Measurements from ENCODE around the gene THOC6. TPM values are rescaled to one million over a fixed set of nuclear protein-coding genes. Genes with fewer than 3 reads are reported as not detected.
A peak's percentile ranks its signal among the peaks of the same experiment; 100 is the strongest.
"Not testable (repeated sequence)": the region's sequence is repeated elsewhere in the genome, so short reads cannot be mapped to it uniquely, and the experiment has no call there.

The THOC6 gene
- total RNA-seq, 1 donor from 2014 or later, result 23.7 TPM

DNA sequence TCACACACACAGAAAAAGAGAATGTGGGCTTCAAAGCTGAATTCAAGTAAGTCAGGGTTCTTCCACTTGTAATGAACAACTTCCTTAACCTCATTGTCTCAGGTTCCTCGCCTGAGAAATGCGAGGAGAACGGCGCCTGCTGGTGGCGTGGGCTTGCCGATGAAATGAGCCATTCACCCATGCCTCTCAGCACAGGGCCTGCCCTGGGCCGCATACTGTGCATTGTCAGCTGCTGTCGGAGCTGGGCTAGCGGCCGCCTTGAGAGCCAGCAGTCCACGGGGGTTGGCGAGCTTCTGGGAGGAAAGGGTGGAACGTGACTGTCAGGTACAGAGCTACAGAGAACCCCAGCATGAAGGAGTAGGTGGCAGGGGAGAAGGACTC lies 29.5 kb downstream of the THOC6 start:
- DNase-seq (ENCODE audit: low read depth), result not testable (repeated sequence)

DNA sequence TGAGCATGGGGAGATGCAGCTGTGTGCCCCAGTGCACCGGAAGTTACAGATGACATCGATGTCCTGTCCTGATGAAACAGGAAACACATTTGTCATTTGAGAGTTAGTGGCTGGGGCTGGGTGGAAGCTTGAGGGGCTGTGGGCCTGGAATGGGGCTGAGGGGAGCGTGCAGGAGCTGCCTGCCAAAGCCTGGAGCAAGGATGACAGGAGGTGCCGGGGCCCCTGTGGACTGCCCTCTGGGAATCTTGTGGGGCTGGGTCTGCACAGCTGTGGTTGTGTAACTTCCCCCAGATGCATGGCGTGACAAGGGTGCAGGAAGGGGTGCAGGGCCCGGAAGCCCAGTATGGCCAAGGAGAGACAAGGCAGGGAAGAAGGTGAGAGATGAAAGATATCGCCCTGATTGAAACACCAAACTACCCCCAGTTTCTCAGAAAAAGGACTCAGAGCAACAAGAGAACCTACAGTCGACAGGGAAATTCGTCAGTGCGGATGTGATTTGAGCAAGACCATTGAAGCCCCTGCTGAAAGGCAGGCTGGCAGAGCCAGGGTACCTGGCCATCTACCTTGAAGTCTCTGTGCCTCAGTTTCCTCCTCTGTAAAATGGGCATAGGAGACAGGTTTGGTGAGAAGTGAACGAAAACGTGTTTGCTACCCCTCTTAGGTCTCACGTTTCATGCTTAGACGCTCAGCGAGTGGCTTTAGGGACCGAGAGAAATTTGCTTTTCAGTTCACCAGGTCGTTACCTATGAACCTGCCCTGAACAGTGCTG lies 31.3 kb downstream of the THOC6 start:
- DNase-seq (ENCODE audit: low read depth), result no peak

DNA sequence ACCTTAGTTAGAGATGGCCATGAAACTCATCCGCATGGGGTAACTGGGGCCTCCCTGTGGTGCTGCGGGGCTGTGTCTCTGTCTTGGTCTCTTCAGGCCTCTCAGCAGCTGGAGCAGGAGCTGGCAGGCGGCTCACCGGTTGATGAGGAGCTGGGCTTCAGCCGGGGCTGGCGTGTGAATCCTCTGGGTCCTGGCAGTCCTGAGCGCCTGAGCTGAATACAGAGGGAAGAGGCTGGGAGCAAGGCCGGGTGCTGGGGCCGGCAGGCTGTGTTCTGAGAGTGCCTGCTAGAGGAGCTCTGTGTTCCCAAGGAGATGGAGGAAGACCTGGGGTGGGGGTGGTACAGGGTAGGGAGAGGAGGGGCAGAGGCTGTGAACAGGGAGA lies 31.9 kb downstream of the THOC6 start:
- DNase-seq (ENCODE audit: low read depth), result not testable (repeated sequence)

DNA sequence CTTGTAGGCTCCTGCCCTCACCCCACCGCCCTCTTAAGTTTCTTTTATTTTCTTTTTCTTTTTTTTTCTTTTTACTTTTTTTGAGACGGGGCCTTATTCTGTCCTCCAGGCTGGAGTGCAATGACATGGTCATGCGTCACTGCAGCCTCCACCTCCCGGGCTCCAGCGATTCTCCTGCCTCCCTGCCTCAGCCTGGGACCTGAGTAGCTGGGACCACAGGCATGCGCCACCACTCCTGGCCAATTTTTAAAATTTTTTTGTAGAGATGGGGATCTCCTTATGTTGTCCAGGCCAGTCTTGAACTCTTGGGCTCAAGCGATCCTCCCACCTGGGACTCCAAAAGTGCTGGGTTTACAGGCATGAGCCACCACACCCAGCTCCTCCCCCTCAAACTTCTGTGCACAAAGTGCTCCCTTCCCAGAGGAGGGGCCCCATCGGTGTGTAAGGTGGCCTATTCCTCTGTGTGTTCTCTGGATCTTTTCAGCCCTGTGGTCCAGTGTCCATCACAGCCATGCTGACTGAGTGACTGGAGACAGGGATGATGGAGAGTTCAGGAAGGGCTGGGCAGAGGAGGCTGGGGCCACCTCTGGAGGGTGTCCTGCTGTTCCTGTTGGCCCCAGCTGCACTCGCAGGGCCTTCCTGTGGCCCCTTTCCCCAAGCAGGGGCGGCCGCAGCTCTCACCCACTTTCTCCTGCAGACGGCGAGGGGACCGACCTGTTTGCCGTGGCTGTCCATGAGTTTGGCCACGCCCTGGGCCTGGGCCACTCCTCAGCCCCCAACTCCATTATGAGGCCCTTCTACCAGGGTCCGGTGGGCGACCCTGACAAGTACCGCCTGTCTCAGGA lies 32.7 kb downstream of the THOC6 start:
- no peak for DNase-seq (ENCODE audit: low read depth)

DNA sequence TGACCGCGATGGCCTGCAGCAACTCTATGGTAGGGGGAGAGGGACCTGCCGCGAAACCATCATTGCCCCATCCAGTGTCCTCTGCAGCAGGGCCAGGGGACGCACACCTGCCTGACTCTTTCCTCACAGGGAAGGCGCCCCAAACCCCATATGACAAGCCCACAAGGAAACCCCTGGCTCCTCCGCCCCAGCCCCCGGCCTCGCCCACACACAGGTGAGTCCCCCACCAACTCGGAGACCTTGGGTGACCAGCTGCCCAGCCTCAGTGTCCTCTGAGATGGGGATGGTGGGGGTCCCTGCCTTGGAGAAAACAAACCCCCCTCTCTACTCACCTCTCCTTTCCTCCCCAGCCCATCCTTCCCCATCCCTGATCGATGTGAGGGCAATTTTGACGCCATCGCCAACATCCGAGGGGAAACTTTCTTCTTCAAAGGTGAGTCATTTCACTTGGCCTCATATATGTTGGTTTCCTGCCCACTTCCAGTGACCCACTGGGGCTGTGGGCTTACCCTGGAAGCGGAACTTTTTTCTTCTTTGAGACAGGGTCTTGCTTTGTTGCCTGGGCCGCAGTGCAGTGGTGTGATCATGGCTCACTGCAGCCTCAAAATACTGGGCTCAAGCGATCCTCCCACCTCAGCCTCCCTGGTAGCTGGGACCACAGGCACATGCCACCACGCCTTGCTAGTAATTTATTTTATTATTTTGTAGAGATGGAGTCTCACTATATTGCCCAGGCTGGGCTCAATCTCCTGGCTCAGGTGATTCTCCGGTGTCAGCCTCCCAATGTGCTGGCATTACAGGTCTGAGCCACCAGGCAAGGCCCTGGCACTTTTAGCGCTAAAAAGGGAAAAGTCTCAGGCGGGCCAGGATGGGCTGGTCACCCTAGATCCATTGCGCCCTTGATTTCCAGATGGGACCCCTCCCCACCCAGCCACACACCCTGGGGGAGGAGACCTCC lies 33.6 kb downstream of the THOC6 start:
- no peak for DNase-seq (ENCODE audit: low read depth)

DNA sequence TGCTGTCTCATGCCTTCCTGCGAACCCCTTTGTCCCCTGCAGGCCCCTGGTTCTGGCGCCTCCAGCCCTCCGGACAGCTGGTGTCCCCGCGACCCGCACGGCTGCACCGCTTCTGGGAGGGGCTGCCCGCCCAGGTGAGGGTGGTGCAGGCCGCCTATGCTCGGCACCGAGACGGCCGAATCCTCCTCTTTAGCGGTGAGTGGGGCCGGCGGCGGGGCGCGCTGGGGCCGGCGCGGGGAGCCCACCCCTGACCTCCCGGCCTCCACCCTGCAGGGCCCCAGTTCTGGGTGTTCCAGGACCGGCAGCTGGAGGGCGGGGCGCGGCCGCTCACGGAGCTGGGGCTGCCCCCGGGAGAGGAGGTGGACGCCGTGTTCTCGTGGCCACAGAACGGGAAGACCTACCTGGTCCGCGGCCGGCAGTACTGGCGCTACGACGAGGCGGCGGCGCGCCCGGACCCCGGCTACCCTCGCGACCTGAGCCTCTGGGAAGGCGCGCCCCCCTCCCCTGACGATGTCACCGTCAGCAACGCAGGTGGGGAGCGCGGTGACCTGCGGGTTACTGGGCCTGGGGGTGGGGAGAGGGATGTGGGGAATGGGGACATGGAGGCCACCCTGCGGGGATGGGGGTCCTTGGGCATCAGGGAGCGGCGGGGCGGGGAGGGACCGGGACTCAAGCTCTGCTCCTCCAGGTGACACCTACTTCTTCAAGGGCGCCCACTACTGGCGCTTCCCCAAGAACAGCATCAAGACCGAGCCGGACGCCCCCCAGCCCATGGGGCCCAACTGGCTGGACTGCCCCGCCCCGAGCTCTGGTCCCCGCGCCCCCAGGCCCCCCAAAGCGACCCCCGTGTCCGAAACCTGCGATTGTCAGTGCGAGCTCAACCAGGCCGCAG lies 34.5 kb downstream of the THOC6 start:
- peak; percentile 47 for DNase-seq (ENCODE audit: low read depth)

DNA sequence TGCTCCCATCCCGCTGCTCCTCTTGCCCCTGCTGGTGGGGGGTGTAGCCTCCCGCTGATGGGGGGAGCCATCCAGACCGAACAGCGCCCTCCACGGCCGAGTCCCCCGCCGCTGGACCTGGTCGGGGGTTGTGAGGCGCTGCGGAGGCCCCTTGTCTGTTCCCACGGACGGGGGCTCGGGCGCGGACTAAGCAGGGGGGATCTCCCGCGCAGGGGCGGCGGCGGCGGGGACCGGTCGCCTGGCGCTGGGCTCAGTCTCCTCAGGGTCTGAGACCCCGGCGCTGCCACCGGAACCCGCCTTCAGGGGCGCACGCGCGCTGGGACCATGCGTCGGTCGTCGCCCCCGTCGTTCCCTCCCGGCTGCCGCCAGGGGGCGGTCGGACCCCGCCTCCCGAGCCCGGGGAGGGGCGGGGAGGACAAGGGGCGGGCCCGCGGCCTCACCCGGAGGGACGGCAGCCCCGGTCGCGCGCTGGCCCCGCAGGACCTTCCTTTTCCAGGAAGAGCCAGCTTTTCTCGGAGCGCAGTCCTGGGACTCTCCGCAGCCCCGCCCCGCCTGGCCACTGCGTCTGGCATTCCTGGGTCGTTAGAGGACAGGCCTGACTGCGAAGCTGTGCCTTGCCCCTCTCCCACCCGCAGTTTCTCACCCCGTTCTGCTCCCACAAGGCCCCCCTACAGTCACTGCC lies 35.3 kb downstream of the THOC6 start:
- peak; percentile 95 for DNase-seq (ENCODE audit: low read depth)

DNA sequence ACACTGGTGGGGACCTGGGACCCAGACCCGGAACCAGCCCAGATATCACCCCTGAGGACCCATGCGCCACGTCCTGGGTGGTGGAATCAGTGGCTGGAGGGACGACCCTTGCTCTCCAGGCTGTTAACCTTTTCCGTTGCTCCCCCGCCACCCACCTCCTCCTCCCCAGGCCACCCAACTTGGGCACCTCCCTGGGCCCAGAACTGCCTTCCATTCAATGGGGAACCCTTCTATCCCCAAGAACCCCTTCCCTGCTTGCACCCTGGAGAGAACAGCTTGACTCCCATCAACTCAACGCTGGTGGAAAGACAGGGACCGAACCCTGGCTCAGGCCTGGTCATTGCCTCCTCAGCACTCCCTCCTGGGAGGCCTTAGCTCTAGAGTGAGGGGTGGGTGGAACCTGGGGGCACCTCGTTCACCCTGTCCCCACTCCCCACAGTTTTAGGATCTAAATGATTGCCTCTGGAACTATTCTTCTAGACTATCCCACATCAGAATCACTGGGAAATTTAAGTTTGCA lies 35.9 kb downstream of the THOC6 start:
- no peak for DNase-seq (ENCODE audit: low read depth)

DNA sequence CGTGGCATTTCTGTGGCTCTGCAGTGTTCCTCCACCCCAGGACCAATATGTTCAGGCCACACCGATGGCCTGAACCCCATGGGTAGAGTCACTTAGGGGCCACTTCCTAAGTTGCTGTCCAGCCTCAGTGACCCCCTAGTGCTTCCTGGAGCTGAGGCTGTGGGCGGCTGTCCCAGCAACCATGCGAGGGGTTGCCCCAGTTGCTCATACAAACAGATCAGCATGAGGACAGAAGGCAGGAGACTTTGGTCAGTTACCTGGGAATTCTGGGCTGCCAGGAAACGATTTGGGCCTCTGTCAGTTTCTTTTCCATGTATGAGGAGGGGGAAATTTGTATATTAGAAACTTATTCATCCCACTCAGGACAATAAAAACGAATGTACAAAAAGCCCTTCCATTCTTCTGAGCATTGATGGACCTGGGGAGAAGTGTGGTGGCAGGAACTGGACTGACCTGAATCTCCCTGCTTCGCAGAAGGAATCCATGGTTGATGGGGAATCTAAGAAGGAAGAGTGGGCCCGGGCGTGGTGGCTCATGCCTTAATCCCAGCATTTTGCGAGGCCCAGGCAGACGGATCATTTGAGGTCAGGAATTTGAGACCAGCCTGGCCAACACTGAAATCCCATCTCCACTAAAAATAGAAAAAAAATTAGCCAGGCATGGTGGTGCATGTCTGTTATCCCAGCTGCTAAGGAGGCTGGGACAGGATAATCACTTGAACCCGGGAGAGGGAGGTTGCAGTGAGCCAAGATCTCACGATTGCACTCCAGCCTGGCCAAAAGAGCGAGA lies 36.7 kb downstream of the THOC6 start:
- DNase-seq (ENCODE audit: low read depth), result peak; percentile 90

DNA sequence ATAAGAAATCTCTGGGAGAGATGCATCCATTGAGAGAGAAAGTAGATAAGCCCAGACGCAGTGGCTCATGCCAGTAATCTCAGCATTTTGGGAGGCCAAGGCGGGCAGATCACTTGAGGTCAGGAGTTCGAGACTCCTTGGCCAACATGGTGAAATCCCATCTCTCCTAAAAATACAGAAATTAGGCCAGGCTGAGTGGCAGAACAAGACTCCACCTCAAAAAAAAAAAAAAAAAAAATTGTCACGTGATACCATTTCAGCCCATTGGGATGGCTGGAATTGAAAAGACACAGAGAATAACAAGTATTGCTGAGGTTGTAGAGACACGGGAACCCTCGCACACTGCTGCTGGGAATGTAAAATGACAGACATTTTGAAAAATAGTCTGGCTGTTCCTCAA lies 38.7 kb downstream of the THOC6 start:
- no peak for DNase-seq (ENCODE audit: low read depth)

DNA sequence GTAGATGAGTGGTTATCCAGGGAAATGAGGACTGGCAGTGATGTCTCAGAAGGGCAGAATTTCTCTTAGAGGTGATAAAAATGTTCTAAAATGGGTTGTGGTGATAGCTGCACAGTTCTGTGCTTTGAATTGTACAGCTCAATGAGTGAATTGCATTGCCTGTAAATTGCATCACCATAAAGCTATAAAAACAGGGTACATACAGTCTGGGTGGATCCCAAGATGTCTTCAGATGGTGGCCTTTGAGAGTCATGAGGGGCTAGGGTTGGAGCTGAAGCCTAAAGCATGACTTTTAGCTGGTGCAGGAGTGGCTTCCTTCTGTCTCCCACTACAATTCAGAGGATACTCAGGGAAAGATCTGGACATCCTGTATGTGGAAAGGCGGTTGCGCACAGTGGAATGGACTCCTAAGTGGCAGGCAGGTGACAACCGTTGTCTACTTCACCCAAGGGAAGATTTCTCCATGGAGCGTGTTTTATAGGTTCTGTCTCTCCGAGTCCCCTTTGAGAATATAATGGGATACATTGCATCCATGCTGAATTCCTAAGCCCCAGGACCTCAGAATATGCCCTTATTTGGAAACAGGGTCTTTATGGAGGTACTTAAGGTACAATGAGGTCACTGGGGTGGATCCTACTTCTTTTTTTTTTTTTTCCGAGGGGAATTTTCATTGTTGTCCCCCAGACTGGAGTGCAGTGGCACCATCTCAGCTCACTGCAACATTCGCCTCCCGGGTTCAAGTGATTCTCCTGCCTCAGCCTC lies 40.0 kb downstream of the THOC6 start:
- DNase-seq (ENCODE audit: low read depth), result no peak

DNA sequence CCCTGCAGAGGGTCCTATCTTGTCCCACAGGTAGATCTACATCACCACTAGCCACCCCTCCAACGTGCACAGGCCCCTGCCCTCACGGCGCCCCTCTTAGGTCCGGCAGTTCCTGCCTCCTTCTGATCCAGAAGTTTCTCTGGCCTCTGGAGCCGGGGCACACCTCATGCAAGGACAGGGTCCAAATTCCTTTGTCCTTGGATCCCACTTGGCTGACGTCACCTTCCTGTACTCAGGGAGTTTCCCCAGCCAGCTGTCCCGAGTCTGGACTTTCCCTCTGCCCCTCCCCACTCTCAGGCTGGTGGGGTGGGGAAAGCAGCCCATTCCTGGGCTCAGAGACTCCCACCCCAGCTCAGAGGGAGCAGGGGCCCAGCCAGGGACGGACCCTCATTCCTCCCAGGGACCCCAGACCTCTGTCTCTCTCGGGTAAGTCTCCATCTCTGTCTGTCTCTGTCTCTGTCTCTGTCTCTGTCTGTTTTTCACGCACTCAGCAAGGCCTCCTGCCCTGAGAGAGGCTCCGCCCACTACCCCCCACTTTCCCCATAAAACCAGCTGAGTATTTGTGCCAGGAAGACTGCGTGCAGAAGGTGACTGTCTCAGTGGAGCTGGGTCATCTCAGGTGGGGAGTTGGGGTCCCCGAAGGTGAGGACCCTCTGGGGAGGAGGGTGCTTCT lies 41.4 kb downstream of the THOC6 start, which contains the start of gene IL32:
TSS of gene IL32 (plus strand) at position 572 of the 673 bp plus-strand sequence. CDS start 172 bp downstream, outside the sequence.
- peak; percentile 94 for DNase-seq (ENCODE audit: low read depth)

DNA sequence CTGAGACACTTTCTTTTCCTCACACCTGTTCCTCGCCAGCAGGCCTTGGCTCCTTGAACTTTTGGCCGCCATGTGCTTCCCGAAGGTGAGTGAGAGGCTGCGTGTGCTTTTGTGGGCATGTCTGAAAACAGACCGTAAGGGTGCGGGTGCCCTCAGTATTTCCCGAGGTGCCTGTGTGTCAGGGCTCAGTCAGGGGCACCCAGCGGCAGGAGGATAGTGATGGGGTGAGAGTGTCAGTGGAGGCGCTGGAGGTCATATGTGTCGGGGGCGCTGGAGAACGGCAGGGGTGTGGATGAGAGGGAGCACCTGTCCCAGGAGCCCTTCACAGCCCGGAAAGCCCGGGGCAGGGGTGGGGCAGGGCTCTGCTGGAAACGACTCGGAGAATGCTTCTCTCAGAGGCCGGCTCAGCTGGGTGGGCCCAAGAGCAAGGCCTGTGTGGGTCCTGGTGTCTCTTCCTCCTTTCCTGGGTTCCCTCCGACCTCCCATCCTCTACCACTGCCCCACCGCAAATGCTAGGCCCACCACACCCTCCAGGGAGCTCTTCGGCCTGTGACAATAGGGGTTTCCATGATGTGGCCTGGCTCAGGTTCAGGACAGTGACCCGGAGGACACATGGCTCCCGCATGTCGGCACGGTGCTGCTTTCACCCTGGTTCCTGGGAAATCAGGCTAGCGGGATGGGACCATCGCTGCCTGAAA lies 42.1 kb downstream of the THOC6 start:
- peak; percentile 35 for DNase-seq (ENCODE audit: low read depth)

DNA sequence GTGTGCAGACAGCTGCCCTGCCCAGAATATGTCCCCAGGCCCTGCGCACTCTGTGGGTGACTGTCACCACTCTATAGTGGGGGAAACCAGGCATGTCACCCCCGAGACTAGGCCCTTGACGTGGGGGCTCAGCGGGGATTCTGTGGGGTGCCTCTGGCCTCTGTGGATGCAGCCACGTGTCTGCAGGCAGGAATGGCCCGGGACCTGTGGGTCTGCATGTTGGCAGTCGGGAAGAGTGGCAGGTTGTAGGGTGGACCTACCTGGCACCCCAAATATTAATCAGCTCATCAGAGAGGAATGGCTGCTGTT lies 42.6 kb downstream of the THOC6 start:
- no peak for DNase-seq (ENCODE audit: low read depth)

DNA sequence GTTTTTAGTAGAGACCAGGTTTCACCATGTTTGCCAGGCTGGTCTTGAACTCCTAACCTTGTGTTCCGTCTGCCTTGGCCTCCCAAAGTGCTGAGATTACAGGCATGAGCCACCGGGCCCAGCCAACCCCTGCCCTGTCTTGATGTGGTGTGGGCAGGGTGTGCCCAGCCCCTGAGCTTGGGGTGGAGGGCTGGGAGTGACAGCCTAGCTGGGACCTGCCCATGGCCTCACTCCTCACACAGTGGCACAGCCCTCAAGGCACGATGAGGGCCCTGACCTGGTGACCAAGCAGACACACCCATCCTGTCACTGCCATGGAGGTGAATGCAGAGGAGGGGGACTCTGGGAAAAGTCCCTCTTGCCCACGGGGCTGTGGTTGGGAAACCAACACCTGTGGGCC lies 44.7 kb downstream of the THOC6 start:
- DNase-seq (ENCODE audit: low read depth), result no peak

DNA sequence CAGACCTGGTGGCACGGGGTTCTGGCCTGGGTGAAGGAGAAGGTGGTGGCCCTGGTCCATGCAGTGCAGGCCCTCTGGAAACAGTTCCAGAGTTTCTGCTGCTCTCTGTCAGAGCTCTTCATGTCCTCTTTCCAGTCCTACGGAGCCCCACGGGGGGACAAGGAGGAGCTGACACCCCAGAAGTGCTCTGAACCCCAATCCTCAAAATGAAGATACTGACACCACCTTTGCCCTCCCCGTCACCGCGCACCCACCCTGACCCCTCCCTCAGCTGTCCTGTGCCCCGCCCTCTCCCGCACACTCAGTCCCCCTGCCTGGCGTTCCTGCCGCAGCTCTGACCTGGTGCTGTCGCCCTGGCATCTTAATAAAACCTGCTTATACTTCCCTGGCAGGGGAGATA lies 45.3 kb downstream of the THOC6 start:
- not testable (repeated sequence) for DNase-seq (ENCODE audit: low read depth)

DNA sequence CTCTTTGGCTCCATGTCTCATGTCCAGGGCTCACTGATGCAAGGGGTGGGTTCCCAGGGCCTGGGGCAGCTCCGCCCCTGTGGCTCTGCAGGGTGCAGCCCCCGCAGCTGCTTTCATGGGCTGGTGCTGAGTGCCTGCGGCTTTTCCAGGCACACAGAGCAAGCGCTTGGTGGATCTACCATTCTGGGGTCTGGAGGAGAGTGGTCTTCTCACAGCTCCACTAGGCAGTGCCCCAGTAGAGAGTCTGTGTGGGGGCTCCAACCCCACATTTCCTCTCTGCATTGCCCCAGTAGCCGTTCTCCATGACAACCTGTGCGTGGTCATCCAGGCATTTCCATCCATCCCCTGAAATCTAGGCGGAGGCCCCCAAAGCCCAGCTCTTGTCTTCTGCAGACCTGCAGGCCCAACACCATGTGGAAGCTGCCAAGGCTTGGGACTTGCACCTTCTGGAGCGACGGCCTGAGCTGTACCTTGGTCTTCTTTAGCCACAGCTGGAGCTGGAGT lies 46.8 kb downstream of the THOC6 start:
- no peak for DNase-seq (ENCODE audit: low read depth)

Measured in myocyte (in vitro differentiated cells).